ENCODE results near the gene SPATA2. TPM values are rescaled to one million over a fixed set of nuclear protein-coding genes. Genes with fewer than 3 reads are reported as not detected.

The SPATA2 gene
- total and polyA plus RNA-seq, 2 of the 13 experiments (the other 11 are each of a cell fraction or from before 2014, with no cell fraction given) = 3.2 to 8.7 TPM

GRCh38 chr20:49887251-49888211 lies 27.8 kb downstream of the SPATA2 start (continued):
- TF ChIP-seq GLMP (CRISPR knock-in tag; IDR thresholded peaks at IDR 0.05; ENCODE audit: borderline replicate concordance) = no peak
- TF ChIP-seq PCBP2 (optimal IDR thresholded peaks at IDR 0.05; ENCODE audit: low read depth, low read length, poor library complexity, severe bottlenecking) = no peak
- 0 out of 2 replicates have a peak, but pooled peaks have one; percentile 6 for TF ChIP-seq ZFP91 (CRISPR knock-in tag; IDR thresholded peaks at IDR 0.05; ENCODE audit: borderline replicate concordance)
- TF ChIP-seq SKIL (CRISPR knock-in tag; IDR thresholded peaks at IDR 0.05; ENCODE audit: borderline replicate concordance) = peak; percentile 41; the same call in 1 of the 2 replicates
- TF ChIP-seq TFDP1 (CRISPR knock-in tag; IDR thresholded peaks at IDR 0.05; ENCODE audit: borderline replicate concordance) = no peak
- no peak for TF ChIP-seq NFAT5 (CRISPR knock-in tag; IDR thresholded peaks at IDR 0.05)

Data from HepG2 (cell line).